Right cardiac atrium (tissue), 5 donors: ENCODE measurements around the gene KIAA1549. TPM values are rescaled to one million over a fixed set of nuclear protein-coding genes. Genes with fewer than 3 reads are reported as not detected.

Source experiments
- ATAC-seq, 2 donors: fragments of 200-7000 bp; cut with Tn5 transposase; one replicate each; pipeline versions ENCODE4 v1.8.0 to v1.9.1; 2020; ENCODE audit warnings: moderate library complexity in 2 of 2, mild to moderate bottlenecking in 1 of 2
- DNase-seq, 3 donors: peaks; one replicate each; pipeline ENCODE4 v3.0.0-alpha.2; 2020
- H3K27ac ChIP-seq: one replicate; pipeline ENCODE4 v1.5.1; 2013; ENCODE audit warnings: mild to moderate bottlenecking, low read length, control low read depth, moderate library complexity
- H3K27me3 ChIP-seq: one replicate; pipeline ENCODE4 v1.6.1; 2013; ENCODE audit not compliant: control insufficient read depth, insufficient read depth
- H3K4me1 ChIP-seq: one replicate; pipeline ENCODE4 v1.6.1; 2013; ENCODE audit warnings: low read length; ENCODE audit not compliant: control insufficient read depth, insufficient read depth
- H3K4me3 ChIP-seq: one replicate; pipeline ENCODE4 v1.5.1; 2013; ENCODE audit warnings: low read length, control low read depth
- H3K9me3 ChIP-seq: one replicate; pipeline ENCODE4 v1.6.1; 2013; ENCODE audit warnings: low read length; ENCODE audit not compliant: control insufficient read depth
- WGBS: extraction: QIAGEN DNeasy Blood & Tissue Kit; methylation state at CpG from one replicate; pipeline ENCODE4 v1.1.7; 2013; 5-methylcytosine and 5-hydroxymethylcytosine counted together
- intact Hi-C, 4 donors: fragments of 100-400 bp; cut with DNase I; formaldehyde crosslinking; loops; one replicate each; pipeline versions ENCODE4 v1.11.0 to v1.14.0; 2022 to 2023
- polyA plus RNA-seq: library from polyadenylated mRNA; stranded (reverse); fragments of 200-250 nt; gene quantifications from one replicate; pipeline ENCODE4 v1.2.3, GENCODE V29; 2013
- total RNA-seq, 4 donors: library from RNA; stranded (reverse); fragmentation: NEBNext Ultra II Directional; extraction: Animal tissue kit (Norgen Biotek cat#: 25700); gene quantifications; one replicate each; pipeline ENCODE4 v1.2.1, GENCODE V29; 2021
- donor health status: healthy with polysubstance abuse.
- donor health status: DM: no; HTN: yes; CAD: no.
- donor health status: DM: no; HTN: no; CAD: no.
- donor health status: DM: no; HTN: yes; CAD: no; lungs with severe emphysema.
- donor health status: DM: yes; HTN: yes; CAD: no.

The KIAA1549 gene
- total and polyA plus RNA-seq, 5 donors, result 0.52 to 1.9 (median 1.5) TPM

DNA sequence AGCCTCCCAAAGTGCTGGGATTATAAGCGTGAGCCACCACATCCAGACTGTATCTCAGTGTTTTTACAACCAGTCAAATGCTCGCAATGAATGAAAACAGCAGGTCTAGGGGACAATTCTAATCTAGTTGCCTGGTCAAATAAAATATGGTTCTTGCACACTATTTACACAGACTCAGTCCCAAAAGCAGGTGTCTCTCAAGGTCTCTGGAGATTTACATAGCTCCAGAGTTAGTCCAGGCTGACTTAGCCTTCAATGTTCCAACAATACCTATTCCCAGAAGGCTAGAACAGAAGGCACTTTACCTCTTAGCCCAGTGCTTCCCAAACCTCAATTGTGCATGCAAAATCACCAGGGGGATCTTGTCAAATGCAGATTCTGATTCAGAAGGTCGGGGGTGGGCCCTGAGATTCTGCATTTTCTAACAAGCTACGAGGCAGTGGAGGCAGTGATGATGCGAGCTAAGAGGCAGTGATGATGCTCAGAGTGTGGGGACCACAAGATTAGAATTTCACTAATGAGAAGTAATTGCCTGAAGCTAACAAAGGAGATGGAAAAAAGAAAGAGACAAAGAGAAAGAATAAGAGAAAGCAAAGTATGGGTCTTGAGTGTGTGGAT, 6.4 kb downstream of the KIAA1549 start:
- H3K9me3 ChIP-seq, result no peaks in the 10 kb centered on the region
- ATAC-seq, result no peak
- H3K27me3 ChIP-seq, result no peaks in the 10 kb centered on the region
- WGBS, result 89% methylated on average over 5 of the region's 5 CpGs
- intact Hi-C loops, result loop anchor here in 1 of 4 donors (10.0 kb wide), 1 partner anchor 90 kb away; no protein-coding TSS in a partner anchor
- H3K4me3 ChIP-seq, result no peak overlapping the region
- no peak for DNase-seq
- H3K4me1 ChIP-seq, result peaks cover 1% of the 10 kb centered on the region
- no peak overlapping the region for H3K27ac ChIP-seq

DNA sequence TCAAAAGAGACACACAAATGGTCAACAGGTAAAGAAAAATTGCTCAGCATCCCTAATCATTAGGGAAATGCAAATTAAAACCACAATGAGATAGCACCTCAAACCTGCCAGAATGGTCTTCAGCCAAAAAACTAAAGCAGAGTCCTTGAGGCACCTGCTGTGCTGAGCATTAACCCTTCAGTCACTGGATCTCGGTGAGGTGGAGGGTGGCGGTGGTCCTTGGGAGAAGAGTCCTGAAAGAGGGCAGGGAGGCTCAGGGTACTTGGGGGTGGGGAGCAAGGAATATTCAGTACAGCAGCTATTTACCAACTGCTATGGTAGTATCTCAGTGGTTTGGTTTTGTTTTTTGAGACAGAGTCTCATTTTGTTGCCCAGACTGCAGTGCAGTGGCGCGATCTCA, 7.1 kb downstream of the KIAA1549 start:
- 94% methylated on average over 4 of the region's 4 CpGs for WGBS
- H3K4me3 ChIP-seq, result no peak overlapping the region
- intact Hi-C loops, result loop anchor here in 1 of 4 donors (10.0 kb wide), 1 partner anchor 89 kb away; no protein-coding TSS in a partner anchor
- DNase-seq (no peak), ATAC-seq (no peak)
- no peaks in the 10 kb centered on the region for H3K27me3 ChIP-seq
- no peaks in the 10 kb centered on the region for H3K9me3 ChIP-seq
- no peaks in the 10 kb centered on the region for H3K4me1 ChIP-seq
- H3K27ac ChIP-seq, result no peak overlapping the region

DNA sequence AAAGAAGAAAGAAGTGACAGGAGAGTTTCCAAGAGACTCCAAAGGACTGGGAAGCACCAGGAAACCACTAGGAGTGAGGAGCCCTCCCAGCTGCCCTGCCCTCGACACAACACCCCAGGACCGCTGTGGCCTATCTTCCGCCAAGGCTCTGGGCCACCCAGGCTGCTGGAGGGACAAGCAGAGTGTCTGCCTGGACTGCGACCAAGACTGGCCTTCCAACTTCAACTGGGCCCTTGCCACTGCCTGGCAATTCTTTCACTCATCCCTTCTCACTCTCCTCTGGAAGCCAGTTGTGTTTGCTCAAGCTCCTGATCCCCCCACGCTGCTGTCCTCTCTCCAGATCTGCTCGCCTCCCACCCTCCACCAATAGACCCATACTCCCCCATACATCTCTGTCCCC, 10.2 kb downstream of the KIAA1549 start:
- Histone ChIP-seq H3K27me3 (no peaks in the 10 kb centered on the region), H3K9me3 (no peaks in the 10 kb centered on the region), H3K4me3 (no peak overlapping the region), H3K4me1 (peaks cover 2% of the 10 kb centered on the region), H3K27ac (no peak overlapping the region)
- DNase-seq, result no peak
- no peak for ATAC-seq
- 89% methylated on average over 6 of the region's 6 CpGs for WGBS
- intact Hi-C loops, result loop anchor here in 1 of 4 donors (10.0 kb wide), 1 partner anchor 86 kb away; no protein-coding TSS in a partner anchor

DNA sequence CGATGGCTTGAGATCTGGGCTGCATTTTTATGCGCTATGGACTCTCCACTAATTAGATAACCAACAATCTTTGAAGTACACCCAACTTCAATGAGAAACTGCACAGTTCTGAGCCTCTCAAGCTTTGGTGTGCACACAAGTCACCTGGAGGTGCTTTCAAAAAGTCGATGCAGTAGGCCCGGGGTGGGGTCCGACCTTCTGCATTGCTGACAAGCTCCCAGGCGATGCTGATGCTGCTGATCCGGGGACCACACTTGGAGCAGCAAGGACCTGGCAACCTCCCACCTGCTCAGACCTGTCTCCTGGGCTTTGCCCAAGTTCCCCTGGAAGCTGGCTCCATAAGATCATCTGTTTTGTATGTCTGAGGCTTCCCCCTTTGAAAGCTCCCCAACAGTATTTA, 10.7 kb downstream of the KIAA1549 start:
- intact Hi-C loops, result loop anchor here in 1 of 4 donors (10.0 kb wide), 1 partner anchor 86 kb away; no protein-coding TSS in a partner anchor
- H3K4me3 ChIP-seq, result no peak overlapping the region
- no peak overlapping the region for H3K27ac ChIP-seq
- H3K27me3 ChIP-seq, result no peaks in the 10 kb centered on the region
- WGBS, result 94% methylated on average over 7 of the region's 7 CpGs
- ATAC-seq (no peak), DNase-seq (no peak)
- peaks cover 2% of the 10 kb centered on the region for H3K4me1 ChIP-seq
- no peaks in the 10 kb centered on the region for H3K9me3 ChIP-seq

DNA sequence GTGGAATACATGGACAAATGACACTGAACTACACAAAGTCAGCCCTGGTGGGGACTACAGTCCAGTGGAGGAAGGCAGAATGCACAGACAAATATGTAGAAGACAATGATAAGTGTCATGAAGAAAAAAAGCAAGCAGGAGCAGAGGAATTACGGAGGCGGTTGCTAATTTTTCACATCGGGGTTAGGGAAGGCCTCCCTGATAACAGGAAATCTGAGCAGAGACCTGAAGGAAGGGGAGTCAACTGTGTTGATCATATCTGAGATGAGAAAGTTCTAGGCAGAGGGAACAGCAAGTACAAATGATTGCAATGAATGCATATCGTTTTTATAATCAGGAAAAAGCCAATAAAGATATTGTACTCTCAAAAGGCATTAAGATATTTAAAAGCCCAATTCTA, 14.0 kb downstream of the KIAA1549 start:
- H3K4me1 ChIP-seq, result peaks cover 2% of the 10 kb centered on the region
- intact Hi-C loops, result no loop called here
- H3K9me3 ChIP-seq, result no peaks in the 10 kb centered on the region
- H3K27ac ChIP-seq, result no peak overlapping the region
- H3K27me3 ChIP-seq, result no peaks in the 10 kb centered on the region
- DNase-seq (no peak), ATAC-seq (no peak)
- 46% methylated on average over 4 of the region's 4 CpGs for WGBS
- no peak overlapping the region for H3K4me3 ChIP-seq

DNA sequence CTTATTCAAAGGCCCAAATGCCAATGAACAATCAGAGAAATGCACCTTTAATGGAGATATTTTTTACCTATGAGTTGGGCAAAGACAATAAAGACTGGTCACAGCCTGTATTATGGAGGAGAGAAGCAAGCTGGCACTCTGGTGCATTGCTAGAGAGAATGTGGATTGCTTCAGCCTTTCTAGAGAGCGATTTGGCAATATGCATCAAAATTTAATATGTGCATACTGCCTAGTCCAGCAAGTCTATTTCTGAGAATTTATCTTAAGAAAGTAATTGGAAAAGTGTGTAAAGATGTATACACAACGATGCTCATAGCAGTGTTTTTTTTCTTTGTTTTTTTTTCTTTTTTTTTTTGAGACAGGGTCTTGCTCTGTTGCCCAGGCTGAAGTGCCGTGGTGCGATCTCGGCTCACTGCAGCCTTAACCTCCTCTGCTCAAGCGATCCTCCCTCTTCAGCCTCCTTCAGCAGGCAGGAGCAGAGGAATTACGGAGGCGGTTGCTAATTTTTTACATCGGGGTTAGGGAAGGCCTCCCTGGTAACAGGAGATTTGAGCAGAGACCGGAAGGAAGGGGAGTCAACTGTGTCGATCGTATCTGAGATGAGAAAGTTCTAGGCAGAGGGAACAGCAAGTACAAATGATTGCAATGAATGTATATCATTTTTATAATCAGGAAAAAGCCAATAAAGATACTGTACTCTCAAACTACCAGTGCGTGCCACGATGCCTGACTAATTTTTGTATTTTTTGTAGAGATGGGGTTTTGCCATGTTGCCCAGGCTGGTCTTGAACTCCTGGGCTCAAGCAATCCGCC, 16.4 kb downstream of the KIAA1549 start:
- H3K27ac ChIP-seq, result no peak overlapping the region
- no peak for DNase-seq
- WGBS, result 84% methylated on average over 15 of the region's 15 CpGs
- H3K4me1 ChIP-seq, result peaks cover 5% of the 10 kb centered on the region
- intact Hi-C loops, result no loop called here
- no peak overlapping the region for H3K4me3 ChIP-seq
- no peaks in the 10 kb centered on the region for H3K27me3 ChIP-seq
- no peaks in the 10 kb centered on the region for H3K9me3 ChIP-seq
- ATAC-seq, result no peak

DNA sequence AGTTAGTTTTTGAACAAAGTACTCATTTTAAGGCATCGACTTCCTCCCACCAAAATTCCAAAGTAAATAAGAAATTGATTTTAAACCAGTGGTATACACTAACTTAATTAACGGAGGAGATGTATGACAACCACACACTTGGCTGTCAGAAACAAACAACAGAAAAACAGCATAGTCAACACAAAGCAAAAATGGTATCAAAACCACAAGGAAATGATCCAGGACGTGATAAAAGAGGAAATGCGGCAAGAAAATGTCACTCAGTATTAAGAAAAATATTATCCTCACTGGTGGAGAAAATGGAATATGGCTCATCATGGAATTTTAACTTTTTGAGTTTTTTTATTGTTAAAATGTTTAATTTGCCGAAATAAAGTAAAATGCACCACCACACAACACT, 17.5 kb downstream of the KIAA1549 start:
- intact Hi-C loops, result no loop called here
- 72% methylated on average over 5 of the region's 5 CpGs for WGBS

DNA sequence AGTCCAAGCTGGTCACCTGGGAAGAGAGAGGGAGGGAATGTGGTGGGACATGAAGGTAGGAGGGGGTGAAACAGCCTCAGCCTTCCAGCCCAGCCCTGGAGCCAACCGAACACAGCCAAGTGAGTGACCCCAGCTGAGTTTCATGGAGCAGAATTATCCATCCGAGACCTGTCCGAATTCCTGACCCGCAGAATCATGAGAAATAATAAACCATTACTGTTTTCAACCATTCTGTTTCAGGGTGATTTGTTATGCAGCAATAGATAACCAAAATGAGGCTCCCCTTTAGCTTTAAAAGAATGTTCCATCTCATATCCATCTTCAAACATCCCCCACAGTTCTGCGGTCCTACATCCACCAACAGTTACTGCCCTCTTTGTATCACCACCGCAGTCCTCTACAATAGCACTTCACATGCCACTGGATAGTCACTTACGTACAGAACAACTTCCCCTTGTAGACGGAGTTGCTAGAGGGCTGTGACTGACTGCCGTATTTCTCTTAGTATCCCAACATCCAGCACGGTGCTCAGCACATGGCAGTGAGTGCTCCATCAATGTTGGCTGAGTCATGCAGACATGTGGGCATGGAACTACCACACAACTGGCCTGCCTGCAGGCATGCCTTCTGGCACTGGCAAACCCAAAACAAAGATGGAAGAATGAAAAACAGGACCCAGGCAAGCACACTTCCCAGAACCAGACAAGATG, 18.5 kb downstream of the KIAA1549 start:
- intact Hi-C loops, result no loop called here
- peaks cover 5% of the 10 kb centered on the region for H3K4me1 ChIP-seq

More for the DNA sequence above, 17.5 kb downstream of the KIAA1549 start:
- Histone ChIP-seq H3K4me1 (peaks cover 5% of the 10 kb centered on the region), H3K9me3 (no peaks in the 10 kb centered on the region), H3K27me3 (no peaks in the 10 kb centered on the region), H3K4me3 (no peak overlapping the region), H3K27ac (no peak overlapping the region)
- no peak for DNase-seq
- no peak for ATAC-seq

DNA sequence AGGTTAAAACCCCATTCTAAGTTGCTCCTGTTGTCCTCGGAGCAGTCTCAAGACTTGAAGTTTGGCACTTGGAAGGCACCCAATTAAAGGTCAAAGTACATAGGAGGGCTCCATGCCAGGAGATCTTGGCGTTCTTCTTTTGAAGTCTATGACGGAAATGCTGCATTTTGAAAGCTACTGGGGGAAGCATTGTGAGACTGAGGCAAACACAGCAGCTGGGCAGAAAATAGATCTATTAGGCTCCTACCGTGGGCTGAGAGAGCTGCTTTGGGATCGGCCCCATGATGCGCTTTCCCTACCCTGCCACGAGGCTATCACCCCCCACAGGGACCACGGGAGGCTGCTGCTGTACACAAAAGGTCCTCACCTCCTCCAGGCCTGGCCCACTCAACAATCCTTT, 20.0 kb downstream of the KIAA1549 start:
- WGBS, result 51% methylated on average over 8 of the region's 8 CpGs
- DNase-seq (no peak), ATAC-seq (peak; percentile 54 to 64)
- Histone ChIP-seq H3K4me3 (no peak overlapping the region), H3K27me3 (no peaks in the 10 kb centered on the region), H3K9me3 (no peaks in the 10 kb centered on the region), H3K4me1 (peaks cover 3% of the 10 kb centered on the region), H3K27ac (no peak overlapping the region)
- intact Hi-C loops, result no loop called here

More for the DNA sequence above, 18.5 kb downstream of the KIAA1549 start:
- peak in 1 of 2 donors; percentile 14 for ATAC-seq
- Histone ChIP-seq H3K9me3 (no peaks in the 10 kb centered on the region), H3K27me3 (no peaks in the 10 kb centered on the region), H3K4me3 (no peak overlapping the region), H3K27ac (no peak overlapping the region)
- DNase-seq, result no peak
- WGBS, result 80% methylated on average over 10 of the region's 10 CpGs

DNA sequence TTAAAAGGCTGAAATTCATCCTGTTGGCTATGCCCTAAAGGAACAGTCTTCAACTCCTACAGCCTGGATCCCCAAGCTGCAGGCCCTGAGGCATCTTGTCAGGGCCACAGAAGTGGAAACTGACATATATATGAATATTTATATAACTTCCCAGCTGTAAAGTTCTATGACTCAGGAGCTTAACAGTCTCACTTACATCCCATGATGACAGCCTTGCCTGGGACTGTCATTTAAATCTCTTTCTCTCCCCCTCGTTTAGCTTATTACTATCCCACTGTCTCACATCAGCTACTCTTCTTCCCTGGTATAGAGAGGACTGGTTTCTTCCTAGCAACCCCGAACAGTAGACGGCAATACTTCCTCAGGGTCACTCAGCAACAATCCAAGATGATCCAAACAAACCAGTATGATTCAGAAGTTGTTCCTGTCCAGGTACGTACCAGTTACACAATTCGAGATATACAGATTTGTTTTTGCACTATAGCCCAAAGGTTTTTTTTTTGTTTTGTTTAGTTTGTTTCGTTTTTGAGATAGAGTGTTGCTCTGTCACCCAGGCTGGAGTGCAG, 22.7 kb downstream of the KIAA1549 start:
- WGBS, result 67% methylated on average over 6 of the region's 6 CpGs
- H3K4me3 ChIP-seq, result no peak overlapping the region
- peaks cover 3% of the 10 kb centered on the region for H3K4me1 ChIP-seq
- ATAC-seq (no peak), DNase-seq (no peak)
- H3K27ac ChIP-seq, result no peak overlapping the region
- intact Hi-C loops, result no loop called here
- no peaks in the 10 kb centered on the region for H3K27me3 ChIP-seq
- no peaks in the 10 kb centered on the region for H3K9me3 ChIP-seq
